ENCODE measurements around the gene NFIC.

DNA sequence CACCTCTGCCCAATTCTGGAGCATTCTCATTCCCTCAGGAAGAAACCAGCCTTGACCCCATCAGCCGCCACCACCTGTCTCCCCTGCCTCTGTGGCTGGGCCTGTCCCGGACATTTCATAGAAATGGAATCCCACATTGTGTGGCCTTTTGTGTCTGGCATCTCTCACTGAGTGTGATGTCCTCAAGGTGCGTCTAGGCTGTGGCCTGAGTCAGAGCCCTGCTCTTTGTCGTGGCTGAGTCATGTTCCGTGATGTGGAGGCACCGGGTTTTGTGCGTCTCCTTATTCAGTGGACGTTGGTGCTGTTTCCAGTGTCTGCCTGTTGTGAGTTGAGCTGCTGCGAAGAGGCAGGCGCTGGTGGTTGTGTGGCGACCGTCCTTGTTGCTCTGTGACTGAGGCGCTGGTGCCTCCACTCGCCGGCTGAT, 143.2 kb downstream of the NFIC start:
- no peak for TF ChIP-seq ZNF70 (CRISPR knock-in tag; IDR thresholded peaks at IDR 0.05)
- no peak for TF ChIP-seq SNAI2 (CRISPR knock-in tag; IDR thresholded peaks at IDR 0.05)
- no peak for TF ChIP-seq CREB5 (CRISPR knock-in tag; IDR thresholded peaks at IDR 0.05; ENCODE audit: low read depth)
- no peak for TF ChIP-seq ZFP30 (CRISPR knock-in tag; IDR thresholded peaks at IDR 0.05)
- TF ChIP-seq, protein P1, sequence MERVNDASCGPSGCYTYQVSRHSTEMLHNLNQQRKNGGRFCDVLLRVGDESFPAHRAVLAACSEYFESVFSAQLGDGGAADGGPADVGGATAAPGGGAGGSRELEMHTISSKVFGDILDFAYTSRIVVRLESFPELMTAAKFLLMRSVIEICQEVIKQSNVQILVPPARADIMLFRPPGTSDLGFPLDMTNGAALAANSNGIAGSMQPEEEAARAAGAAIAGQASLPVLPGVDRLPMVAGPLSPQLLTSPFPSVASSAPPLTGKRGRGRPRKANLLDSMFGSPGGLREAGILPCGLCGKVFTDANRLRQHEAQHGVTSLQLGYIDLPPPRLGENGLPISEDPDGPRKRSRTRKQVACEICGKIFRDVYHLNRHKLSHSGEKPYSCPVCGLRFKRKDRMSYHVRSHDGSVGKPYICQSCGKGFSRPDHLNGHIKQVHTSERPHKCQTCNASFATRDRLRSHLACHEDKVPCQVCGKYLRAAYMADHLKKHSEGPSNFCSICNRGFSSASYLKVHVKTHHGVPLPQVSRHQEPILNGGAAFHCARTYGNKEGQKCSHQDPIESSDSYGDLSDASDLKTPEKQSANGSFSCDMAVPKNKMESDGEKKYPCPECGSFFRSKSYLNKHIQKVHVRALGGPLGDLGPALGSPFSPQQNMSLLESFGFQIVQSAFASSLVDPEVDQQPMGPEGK (CRISPR knock-in tag; IDR thresholded peaks at IDR 0.05; ENCODE audit: borderline replicate concordance) = no peak
